GM12872 (cell line): Measurements from ENCODE around the gene DYNC1I1.

Experiments
- CTCF ChIP-seq: IDR thresholded peaks from 3 replicates; pipeline ENCODE4 v1.5.1; 2011; ENCODE audit warnings: low read depth, mild to moderate bottlenecking, low read length, moderate library complexity; ENCODE audit not compliant: insufficient read depth

DYNC1I1 gene

GRCh38 chr7:95986178-95986764 is 213.9 kb downstream of the DYNC1I1 start:
- no peak for TF ChIP-seq CTCF

GRCh38 chr7:95989301-95989700 is 216.9 kb downstream of the DYNC1I1 start:
- no peak for TF ChIP-seq CTCF

- no peak for TF ChIP-seq CTCF
Observed at GRCh38 chr7:95993380-95993779, 221.0 kb downstream of the DYNC1I1 start.

- TF ChIP-seq CTCF: no peak
Observed at GRCh38 chr7:95996174-95996573, 223.8 kb downstream of the DYNC1I1 start.

- TF ChIP-seq CTCF: no peak
Observed at GRCh38 chr7:95996886-95997285, 224.5 kb downstream of the DYNC1I1 start.

- TF ChIP-seq CTCF: no peak
Observed at GRCh38 chr7:95997632-95998031, 225.3 kb downstream of the DYNC1I1 start.

- no peak for TF ChIP-seq CTCF
Observed at GRCh38 chr7:95999481-95999880, 227.1 kb downstream of the DYNC1I1 start.
